Kidney (tissue), 14 donors: ENCODE measurements around the gene ANO1. TPM values are rescaled to one million over a fixed set of nuclear protein-coding genes. Genes with fewer than 3 reads are reported as not detected.

Experiments
- DNase-seq, 5 donors: peaks; one replicate each; pipeline ENCODE4 v3.0.0-alpha.2; 2013 to 2020
- FAIRE-seq: peaks from 2 replicates; lab custom pipeline; 2012; peaks lifted over from hg19 to GRCh38; lab: Jason Lieb, UNC
- H3K27ac ChIP-seq, 2 donors: one replicate each; pipeline ENCODE4 v1.7.0; 2013; ENCODE audit warnings: low read depth in 2 of 2, low read length in 2 of 2, inconsistent platforms in 1 of 2
- H3K27me3 ChIP-seq: one replicate; pipeline ENCODE4 v1.7.1; 2013; ENCODE audit warnings: low read length, inconsistent platforms; ENCODE audit not compliant: control insufficient read depth, insufficient read depth
- H3K36me3 ChIP-seq, 3 donors: one replicate each; pipeline versions ENCODE4 v1.7.0 to v1.7.1; 2013; ENCODE audit warnings: low read length in 3 of 3, control low read depth in 1 of 3, inconsistent platforms in 1 of 3; ENCODE audit not compliant: insufficient read depth in 3 of 3, control insufficient read depth in 2 of 3
- H3K4me1 ChIP-seq, 3 donors: one replicate each; pipeline versions ENCODE4 v1.7.0 to v1.7.1; 2013; ENCODE audit warnings: low read length in 3 of 3, inconsistent platforms in 1 of 3, low read depth in 1 of 3; ENCODE audit not compliant: control insufficient read depth in 2 of 3, insufficient read depth in 2 of 3
- H3K4me3 ChIP-seq, 3 donors: one replicate each; pipeline versions ENCODE4 v1.7.0 to v1.8.1; 2013; ENCODE audit warnings: low read length in 3 of 3, control low read depth in 1 of 3, inconsistent platforms in 1 of 3
- H3K9ac ChIP-seq, 3 donors: one replicate each; pipeline versions ENCODE4 v1.7.0 to v1.7.1; 2013; ENCODE audit warnings: low read length in 3 of 3, control low read depth in 1 of 3, inconsistent platforms in 1 of 3
- H3K9me3 ChIP-seq, 3 donors: one replicate each; pipeline versions ENCODE4 v1.7.0 to v1.7.1; 2013; ENCODE audit warnings: low read length in 3 of 3, control low read depth in 1 of 3, inconsistent platforms in 1 of 3; ENCODE audit not compliant: control insufficient read depth in 2 of 3, insufficient read depth in 1 of 3
- intact Hi-C: fragments of 100-400 bp; cut with DNase I; formaldehyde crosslinking; loops from one replicate; pipeline ENCODE4 v1.11.1; 2022
- polyA plus RNA-seq: library from polyadenylated mRNA; stranded (reverse); fragments of 350-450 nt; fragmentation: Illumina TruSeq; extraction: RNeasy Lipid Tissue Mini Kit (QIAGEN cat#74804); gene quantifications from one replicate; pipeline ENCODE4 v1.2.3, GENCODE V29; 2014; ENCODE audit warnings: low read depth, low replicate concordance; ENCODE audit not compliant: insufficient read depth
- total RNA-seq: library from RNA; stranded (reverse); fragmentation: NEBNext Ultra II Directional; extraction: Animal tissue kit (Norgen Biotek cat#: 25700); gene quantifications from one replicate; pipeline ENCODE4 v1.2.1, GENCODE V29; 2021
- TF ChIP-seq, protein P1 (sequence below): IDR thresholded peaks from 3 replicates; pipeline ENCODE4 v1.5.1; 2012; ENCODE audit warnings: mild to moderate bottlenecking, moderate library complexity, borderline replicate concordance; ENCODE audit not compliant: insufficient read depth; ENCODE audit errors: extremely low read depth
- donor health status: control.
- donor health status: control.
- donor health status: control.
- donor health status: control.
- donor health status: control.
- donor health status: DM: yes; HTN: yes; CAD: no.
- donor health status: Normal renal cell carcinoma (clear cell type).

The ANO1 gene
- total and polyA plus RNA-seq, 2 donors from 2014 or later = 2.0 to 15.1 TPM

DNA sequence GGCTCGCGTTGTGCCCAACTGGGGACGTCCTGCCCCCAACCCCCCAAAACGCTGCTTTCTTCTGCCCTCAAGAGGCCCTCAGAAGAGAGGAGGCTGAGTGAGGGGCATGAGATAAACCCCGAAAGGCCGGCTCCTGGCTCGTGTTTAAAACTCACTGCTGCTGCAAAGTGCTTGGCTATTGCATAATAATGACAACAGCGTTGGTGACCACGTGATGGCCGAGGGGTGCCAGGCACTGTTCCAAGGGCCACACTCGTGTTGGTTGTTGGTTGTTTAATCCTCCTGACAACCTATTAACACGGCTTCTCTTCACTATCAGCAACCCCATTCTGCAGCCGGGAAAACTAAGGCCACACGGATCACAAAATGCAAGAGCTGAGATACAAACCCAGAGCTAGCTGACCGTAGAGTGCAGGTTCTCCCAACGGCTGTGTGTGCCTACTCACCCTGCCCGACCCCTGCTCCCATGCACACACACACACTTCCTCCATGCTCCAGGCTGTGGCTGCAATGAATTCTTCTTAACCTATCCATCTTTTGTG lies 51.0 kb downstream of the ANO1 start:
- Histone ChIP-seq H3K9ac (no peak overlapping the region), H3K4me3 (no peak overlapping the region), H3K4me1 (no peaks in the 10 kb centered on the region), H3K27me3 (no peaks in the 10 kb centered on the region), H3K9me3 (no peaks in the 10 kb centered on the region), H3K27ac (no peak overlapping the region), H3K36me3 (no peaks in the 10 kb centered on the region)
- intact Hi-C loops = no loop called here
- DNase-seq (no peak), FAIRE-seq (no peak)
- TF ChIP-seq, protein P1, sequence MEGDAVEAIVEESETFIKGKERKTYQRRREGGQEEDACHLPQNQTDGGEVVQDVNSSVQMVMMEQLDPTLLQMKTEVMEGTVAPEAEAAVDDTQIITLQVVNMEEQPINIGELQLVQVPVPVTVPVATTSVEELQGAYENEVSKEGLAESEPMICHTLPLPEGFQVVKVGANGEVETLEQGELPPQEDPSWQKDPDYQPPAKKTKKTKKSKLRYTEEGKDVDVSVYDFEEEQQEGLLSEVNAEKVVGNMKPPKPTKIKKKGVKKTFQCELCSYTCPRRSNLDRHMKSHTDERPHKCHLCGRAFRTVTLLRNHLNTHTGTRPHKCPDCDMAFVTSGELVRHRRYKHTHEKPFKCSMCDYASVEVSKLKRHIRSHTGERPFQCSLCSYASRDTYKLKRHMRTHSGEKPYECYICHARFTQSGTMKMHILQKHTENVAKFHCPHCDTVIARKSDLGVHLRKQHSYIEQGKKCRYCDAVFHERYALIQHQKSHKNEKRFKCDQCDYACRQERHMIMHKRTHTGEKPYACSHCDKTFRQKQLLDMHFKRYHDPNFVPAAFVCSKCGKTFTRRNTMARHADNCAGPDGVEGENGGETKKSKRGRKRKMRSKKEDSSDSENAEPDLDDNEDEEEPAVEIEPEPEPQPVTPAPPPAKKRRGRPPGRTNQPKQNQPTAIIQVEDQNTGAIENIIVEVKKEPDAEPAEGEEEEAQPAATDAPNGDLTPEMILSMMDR = no peak

DNA sequence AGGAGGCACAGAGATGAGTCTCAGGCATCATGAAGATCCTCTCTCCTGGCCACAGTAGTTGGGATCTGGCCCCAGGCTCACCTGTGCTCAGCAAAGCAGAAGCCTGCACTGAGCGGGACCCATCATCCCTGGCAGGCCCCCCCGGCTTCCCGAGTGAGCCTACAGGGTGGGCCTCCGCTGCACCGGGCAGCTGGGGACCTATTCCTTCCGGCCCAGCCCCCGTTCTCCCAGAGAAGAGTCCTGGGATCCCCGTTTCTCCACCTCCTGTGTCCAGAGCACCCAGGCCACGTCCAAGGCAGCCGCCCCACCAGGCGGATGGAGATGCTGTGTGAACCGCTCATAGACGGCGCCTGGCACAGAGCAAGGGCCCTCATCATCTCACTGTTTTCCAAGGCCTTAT lies 52.5 kb downstream of the ANO1 start:
- H3K4me1 ChIP-seq = no peaks in the 10 kb centered on the region
- intact Hi-C loops = no loop called here
- DNase-seq = no peak
- no peak overlapping the region for H3K9ac ChIP-seq
- TF ChIP-seq, protein P1 = no peak
- no peak overlapping the region for H3K4me3 ChIP-seq
- H3K27me3 ChIP-seq = no peaks in the 10 kb centered on the region
- H3K36me3 ChIP-seq = no peaks in the 10 kb centered on the region
- H3K27ac ChIP-seq = no peak overlapping the region
- FAIRE-seq = no peak
- H3K9me3 ChIP-seq = no peaks in the 10 kb centered on the region

DNA sequence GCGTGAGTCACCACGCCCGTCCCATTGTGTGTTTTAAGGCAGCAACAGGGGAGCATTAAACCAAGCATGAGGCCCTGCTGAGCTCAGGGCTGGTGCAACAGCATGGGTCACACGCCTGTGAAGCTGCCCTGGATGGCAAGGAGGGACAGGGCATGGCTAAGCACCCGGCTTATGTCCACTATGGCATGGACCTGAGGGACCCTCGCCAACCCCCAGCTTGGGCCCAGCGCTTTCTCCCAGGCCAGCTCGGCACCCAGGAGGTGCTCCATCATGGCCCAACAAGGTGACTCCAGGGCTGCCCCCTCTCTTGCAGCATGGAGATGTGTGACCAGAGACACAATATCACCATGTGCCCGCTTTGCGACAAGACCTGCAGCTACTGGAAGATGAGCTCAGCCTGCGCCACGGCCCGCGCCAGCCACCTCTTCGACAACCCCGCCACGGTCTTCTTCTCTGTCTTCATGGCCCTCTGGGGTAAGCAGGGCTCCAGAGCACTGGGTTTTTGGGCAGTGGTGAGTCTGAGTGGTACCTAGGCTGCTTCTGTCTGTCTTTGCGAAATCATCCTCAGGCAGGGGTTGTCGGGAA lies 53.6 kb downstream of the ANO1 start:
- no peaks in the 10 kb centered on the region for H3K27me3 ChIP-seq
- H3K9ac ChIP-seq = no peak overlapping the region
- DNase-seq (no peak), FAIRE-seq (no peak)
- H3K9me3 ChIP-seq = no peaks in the 10 kb centered on the region
- H3K27ac ChIP-seq = no peak overlapping the region
- intact Hi-C loops = no loop called here
- H3K36me3 ChIP-seq = no peaks in the 10 kb centered on the region
- TF ChIP-seq, protein P1 = no peak
- no peaks in the 10 kb centered on the region for H3K4me1 ChIP-seq
- H3K4me3 ChIP-seq = no peak overlapping the region
